ENCODE measurements around the gene ATP2A1. TPM values are rescaled to one million over a fixed set of nuclear protein-coding genes. Genes with fewer than 3 reads are reported as not detected.

Gene ATP2A1
- total RNA-seq, 4 donors from 2014 or later, result 0.32 to 0.44 (median 0.37) TPM

GRCh38 chr16:28902909-28903308 is 24.6 kb downstream of the ATP2A1 start:
- TF ChIP-seq CTCF (IDR thresholded peaks at IDR 0.05), result no peak
- ATAC-seq (ENCODE audit: low FRiP score), result no peak
- DNase-seq (ENCODE audit: low spot score), result no peak

GRCh38 chr16:28903344-28904042 is 25.2 kb downstream of the ATP2A1 start:
- DNase-seq (ENCODE audit: low spot score), result no peak
- no peak for TF ChIP-seq CTCF (IDR thresholded peaks at IDR 0.05)
- no peak for ATAC-seq (ENCODE audit: low FRiP score)

- ATAC-seq (ENCODE audit: low FRiP score) (no peak), DNase-seq (ENCODE audit: low spot score) (no peak)
- no peak for TF ChIP-seq CTCF (IDR thresholded peaks at IDR 0.05)
These were observed 26.1 kb downstream of the ATP2A1 start for GRCh38 chr16:28904363-28904762.

GRCh38 chr16:28904828-28905227 is 26.5 kb downstream of the ATP2A1 start:
- DNase-seq (ENCODE audit: low spot score) (no peak), ATAC-seq (ENCODE audit: low FRiP score) (no peak)
- no peak for TF ChIP-seq CTCF (IDR thresholded peaks at IDR 0.05)

GRCh38 chr16:28905229-28905754 is 27.0 kb downstream of the ATP2A1 start:
- no peak for TF ChIP-seq CTCF (IDR thresholded peaks at IDR 0.05)
- DNase-seq (ENCODE audit: low spot score) (no peak), ATAC-seq (ENCODE audit: low FRiP score) (no peak)

- no peak for TF ChIP-seq CTCF (IDR thresholded peaks at IDR 0.05)
- ATAC-seq (ENCODE audit: low FRiP score), result no peak
These were observed 27.6 kb downstream of the ATP2A1 start for GRCh38 chr16:28905800-28906372.

More at GRCh38 chr16:28905800-28906372, 27.6 kb downstream of the ATP2A1 start:
- no peak for DNase-seq (ENCODE audit: low spot score)
